ENCODE measurements around the gene S100A1. TPM values are rescaled to one million over a fixed set of nuclear protein-coding genes. Genes with fewer than 3 reads are reported as not detected.

The S100A1 gene
- total RNA-seq, 1 experiment from 2014 or later = not detected

DNA sequence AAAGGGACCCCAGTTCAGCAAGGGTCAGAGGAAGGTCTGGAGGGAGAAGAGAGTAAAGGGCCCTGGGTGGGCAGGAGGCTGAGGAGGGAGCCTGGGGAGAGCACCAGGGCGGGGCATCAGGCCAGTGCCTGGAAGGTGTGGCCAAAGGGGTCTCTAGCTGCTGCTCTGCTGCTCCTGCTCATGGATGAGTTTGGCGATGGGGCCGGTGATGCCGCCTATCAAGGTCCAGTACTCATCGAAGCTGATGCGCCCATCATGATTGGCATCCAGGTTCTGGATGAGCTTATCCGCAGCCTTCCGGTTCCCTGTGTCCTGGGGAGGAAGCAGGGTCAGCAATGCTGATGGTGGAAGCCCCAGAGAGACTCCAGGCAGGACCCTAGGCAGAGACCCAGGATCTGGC lies 20.9 kb upstream of the S100A1 start:
- H3K56ac ChIP-seq (ENCODE audit: insufficient read length, low read depth, low read length) = no peak overlapping the region
- Mint-ChIP-seq H3K4me1 (peaks cover 27 to 39% of the 10 kb centered on the region in 2 experiments), H3K27ac (peak overlapping the region in 1 of 3 experiments; percentile 62; a peak in 1 of 7 replicates), H3K9me3 (no peaks in the 10 kb centered on the region), H3K27me3 (ENCODE audit: low read depth) (peaks cover 2% of the 10 kb centered on the region), H3K4me3 (no peak overlapping the region), H3K36me3 (ENCODE audit: insufficient read depth in 1 of 3, low read depth in 3 of 3) (peaks cover 0 to 6% (median 4%) of the 10 kb centered on the region in 3 experiments; a peak in 3 of 7 replicates)
- TF ChIP-seq, protein P1, sequence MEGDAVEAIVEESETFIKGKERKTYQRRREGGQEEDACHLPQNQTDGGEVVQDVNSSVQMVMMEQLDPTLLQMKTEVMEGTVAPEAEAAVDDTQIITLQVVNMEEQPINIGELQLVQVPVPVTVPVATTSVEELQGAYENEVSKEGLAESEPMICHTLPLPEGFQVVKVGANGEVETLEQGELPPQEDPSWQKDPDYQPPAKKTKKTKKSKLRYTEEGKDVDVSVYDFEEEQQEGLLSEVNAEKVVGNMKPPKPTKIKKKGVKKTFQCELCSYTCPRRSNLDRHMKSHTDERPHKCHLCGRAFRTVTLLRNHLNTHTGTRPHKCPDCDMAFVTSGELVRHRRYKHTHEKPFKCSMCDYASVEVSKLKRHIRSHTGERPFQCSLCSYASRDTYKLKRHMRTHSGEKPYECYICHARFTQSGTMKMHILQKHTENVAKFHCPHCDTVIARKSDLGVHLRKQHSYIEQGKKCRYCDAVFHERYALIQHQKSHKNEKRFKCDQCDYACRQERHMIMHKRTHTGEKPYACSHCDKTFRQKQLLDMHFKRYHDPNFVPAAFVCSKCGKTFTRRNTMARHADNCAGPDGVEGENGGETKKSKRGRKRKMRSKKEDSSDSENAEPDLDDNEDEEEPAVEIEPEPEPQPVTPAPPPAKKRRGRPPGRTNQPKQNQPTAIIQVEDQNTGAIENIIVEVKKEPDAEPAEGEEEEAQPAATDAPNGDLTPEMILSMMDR (conservative IDR thresholded peaks at IDR 0.05) = no peak
- no peak overlapping the region for H3K4ac ChIP-seq (ENCODE audit: low read depth, low read length)
- no peaks in the 10 kb centered on the region for H3K79me1 ChIP-seq (ENCODE audit: insufficient read depth, low read depth, low read length, poor library complexity, severe bottlenecking)
- H4K5ac ChIP-seq (ENCODE audit: insufficient read length, low read depth, low read length) = no peak overlapping the region
- no peak overlapping the region for H3K14ac ChIP-seq (ENCODE audit: insufficient read depth, low read length)
- H3K23ac ChIP-seq (ENCODE audit: insufficient read length, low read depth, low read length) = no peak overlapping the region
- no peak overlapping the region for H3K18ac ChIP-seq (ENCODE audit: insufficient read length, low read depth, low read length)
- no peaks in the 10 kb centered on the region for H3K27me3 ChIP-seq (ENCODE audit: insufficient read depth, low read length)
- H2BK5ac ChIP-seq (ENCODE audit: insufficient read length, low read length) = no peak overlapping the region
- no peak overlapping the region for H3K9ac ChIP-seq (ENCODE audit: extremely low read depth, insufficient read length, low read length)
- no peak overlapping the region for H2BK20ac ChIP-seq (ENCODE audit: low read depth, low read length, poor library complexity, severe bottlenecking)
- no peak overlapping the region for H4K91ac ChIP-seq (ENCODE audit: insufficient read length, low read depth, low read length)
- H2AFZ ChIP-seq (ENCODE audit: low read length) = no peak overlapping the region
- no peak overlapping the region for H3T11ph ChIP-seq (ENCODE audit: low read length)
- H3K4me1 ChIP-seq (ENCODE audit: insufficient read depth, low read length) = peaks cover 8% of the 10 kb centered on the region; the same call in 1 of the 2 replicates
- H4K20me1 ChIP-seq (ENCODE audit: control insufficient read depth, insufficient read depth, insufficient read length) = no peaks in the 10 kb centered on the region
- no peak for DNase-seq
- no peak overlapping the region for H2AK5ac ChIP-seq (ENCODE audit: insufficient read length, low read length)
- no peak overlapping the region for H4K8ac ChIP-seq (replicated peaks; ENCODE audit: insufficient read length, low read depth, low read length)
- no CpG with 5 or more reads among the region's 8 CpGs for WGBS (ENCODE audit: extremely low coverage, insufficient read length, low lambda C conversion rate)
- H2BK15ac ChIP-seq (ENCODE audit: low read depth, low read length) = no peak overlapping the region
- no peaks in the 10 kb centered on the region for H3K79me2 ChIP-seq (ENCODE audit: insufficient read depth, low read length)
- H3K27ac ChIP-seq (ENCODE audit: insufficient read length, low read depth, low read length) = no peak overlapping the region
- no peak overlapping the region for H3K4me2 ChIP-seq (ENCODE audit: insufficient read depth, insufficient read length, low read length)
- no peaks in the 10 kb centered on the region for H3K9me3 ChIP-seq (ENCODE audit: control insufficient read depth, low read depth, low read length)
- H3K23me2 ChIP-seq (ENCODE audit: insufficient read length, low read depth, low read length, poor library complexity, severe bottlenecking) = peaks cover 3% of the 10 kb centered on the region
- no peak overlapping the region for H2BK120ac ChIP-seq (ENCODE audit: low read depth, low read length, poor library complexity, severe bottlenecking)
- no peak overlapping the region for H2BK12ac ChIP-seq (ENCODE audit: insufficient read length, low read depth, low read length)

Measured in H9 (cell line).